ENCODE measurements around the gene PLOD1.
"Not testable (repeated sequence)": the region's sequence is repeated elsewhere in the genome, so short reads cannot be mapped to it uniquely, and the experiment has no call there.

Gene PLOD1

GRCh38 chr1:12006167-12006921 is 71.8 kb downstream of the PLOD1 start:
- no peak for DNase-seq (ENCODE audit: low spot score)

- no peak for DNase-seq (ENCODE audit: low spot score)
Measured at GRCh38 chr1:12007204-12007603, 72.7 kb downstream of the PLOD1 start.

GRCh38 chr1:12008355-12008754 is 73.8 kb downstream of the PLOD1 start:
- not testable (repeated sequence) for DNase-seq (ENCODE audit: low spot score)

GRCh38 chr1:12009318-12009947 is 74.9 kb downstream of the PLOD1 start:
- DNase-seq (ENCODE audit: low spot score), result no peak

GRCh38 chr1:12010746-12011570 is 76.4 kb downstream of the PLOD1 start:
- DNase-seq (ENCODE audit: low spot score), result no peak

- DNase-seq (ENCODE audit: low spot score), result no peak
Measured at GRCh38 chr1:12011998-12012397, 77.5 kb downstream of the PLOD1 start.

GRCh38 chr1:12012560-12013316 is 78.2 kb downstream of the PLOD1 start:
- no peak for DNase-seq (ENCODE audit: low spot score)

- DNase-seq (ENCODE audit: low spot score), result peak; percentile 58
Measured at GRCh38 chr1:12014141-12014991, 79.8 kb downstream of the PLOD1 start.

- no peak for DNase-seq (ENCODE audit: low spot score)
Measured at GRCh38 chr1:12015001-12015491, 80.5 kb downstream of the PLOD1 start.

GRCh38 chr1:12015499-12015898 is 81.0 kb downstream of the PLOD1 start:
- DNase-seq (ENCODE audit: low spot score), result no peak

GRCh38 chr1:12016182-12016581 is 81.7 kb downstream of the PLOD1 start:
- DNase-seq (ENCODE audit: low spot score), result no peak

- DNase-seq (ENCODE audit: low spot score), result no peak
Measured at GRCh38 chr1:12019858-12020509, 85.5 kb downstream of the PLOD1 start.

GRCh38 chr1:12021616-12022015 is 87.1 kb downstream of the PLOD1 start:
- no peak for DNase-seq (ENCODE audit: low spot score)

- DNase-seq (ENCODE audit: low spot score), result no peak
Measured at GRCh38 chr1:12022036-12022435, 87.5 kb downstream of the PLOD1 start.
